ENCODE results near the gene TMEM258.
A peak's percentile ranks its signal among the peaks of the same experiment; 100 is the strongest.

The TMEM258 gene

GRCh38 chr11:61754534-61755482 is 37.6 kb downstream of the TMEM258 start:
- no peak for DNase-seq

GRCh38 chr11:61753672-61754071 is 38.7 kb downstream of the TMEM258 start:
- no peak for DNase-seq

GRCh38 chr11:61752925-61753521 is 39.4 kb downstream of the TMEM258 start:
- DNase-seq, result no peak

- DNase-seq, result no peak
These were observed 40.1 kb downstream of the TMEM258 start, which contains the start of gene MYRF for GRCh38 chr11:61752117-61752924. Gene MYRF, plus strand, starts transcription at chr11:61752636. Its CDS starts 109 bp downstream, at chr11:61752745.

- no peak for DNase-seq
These were observed 41.0 kb downstream of the TMEM258 start for GRCh38 chr11:61751384-61751783.

- DNase-seq, result no peak
These were observed 41.6 kb downstream of the TMEM258 start for GRCh38 chr11:61750631-61751273.

GRCh38 chr11:61749591-61750217 is 42.7 kb downstream of the TMEM258 start:
- no peak for DNase-seq

GRCh38 chr11:61747967-61748285 is 44.5 kb downstream of the TMEM258 start:
- peak in 1 of 2 experiments; percentile 53 for DNase-seq

GRCh38 chr11:61747192-61747966 is 45.0 kb downstream of the TMEM258 start:
- peak; percentile 41 to 53 for DNase-seq

- no peak for DNase-seq
These were observed 45.8 kb downstream of the TMEM258 start for GRCh38 chr11:61746442-61747191.

- no peak for DNase-seq
These were observed 46.5 kb downstream of the TMEM258 start for GRCh38 chr11:61745781-61746441.

- no peak for DNase-seq
These were observed 47.7 kb downstream of the TMEM258 start for GRCh38 chr11:61744609-61745156.

- no peak for DNase-seq
These were observed 48.2 kb downstream of the TMEM258 start for GRCh38 chr11:61744181-61744580.

GRCh38 chr11:61743486-61744095 is 48.8 kb downstream of the TMEM258 start:
- DNase-seq, result no peak

- no peak for DNase-seq
These were observed 50.0 kb downstream of the TMEM258 start for GRCh38 chr11:61742391-61742790.

GRCh38 chr11:61739966-61740365 is 52.4 kb downstream of the TMEM258 start:
- no peak for DNase-seq

GRCh38 chr11:61739413-61739812 is 53.0 kb downstream of the TMEM258 start:
- no peak for DNase-seq

Data from SHP77 (cell line).